OCI-LY3 (cell line): ENCODE measurements around the gene NYNRIN.

Experiments
- H2AFZ ChIP-seq: fragments of 200-600, 300-600 bp; shearing (Covaris generic); 2 replicates; pipeline ENCODE4 v1.6.0; 2014; ENCODE audit warnings: antibody characterized with exemption, low read depth, low read length
- H3K27ac ChIP-seq: fragments of 200-600, 300-600 bp; sonication (generic); 2 replicates; pipeline ENCODE4 v1.5.1; 2014; ENCODE audit warnings: mild to moderate bottlenecking, low read length, moderate library complexity, mixed read lengths
- H3K27me3 ChIP-seq: fragments of 200-600, 300-600 bp; sonication (generic); 2 replicates; pipeline ENCODE4 v1.6.1; 2014; ENCODE audit warnings: low read depth, low read length, mixed read lengths
- H3K36me3 ChIP-seq: fragments of 200-600, 300-600 bp; sonication (generic); replicated peaks from 2 replicates; pipeline ENCODE3; 2014; ENCODE audit warnings: low read depth, low read length, mixed read lengths
- H3K4me1 ChIP-seq: fragments of 300-600, 200-600 bp; sonication (generic); 2 replicates; pipeline ENCODE4 v1.6.1; 2014; ENCODE audit warnings: low read length, mixed read lengths
- H3K4me2 ChIP-seq: fragments of 200-600, 300-600 bp; sonication (generic); 2 replicates; pipeline ENCODE4 v1.6.1; 2014; ENCODE audit warnings: low read length, mixed read lengths
- H3K4me3 ChIP-seq: fragments of 300-600, 200-600 bp; sonication (generic); 2 replicates; pipeline ENCODE4 v1.5.1; 2014; ENCODE audit warnings: antibody characterized with exemption, mild to moderate bottlenecking, low read length, moderate library complexity
- H3K79me2 ChIP-seq: fragments of 300-600, 200-600 bp; shearing (Covaris generic); 2 replicates; pipeline ENCODE4 v1.6.1; 2014; ENCODE audit warnings: mild to moderate bottlenecking, low read length, mixed read lengths
- H3K9ac ChIP-seq: fragments of 300-600, 200-600 bp; shearing (Covaris generic); 2 replicates; pipeline ENCODE4 v1.6.0; 2014; ENCODE audit warnings: mild to moderate bottlenecking, low read length, moderate library complexity
- H3K9me3 ChIP-seq: fragments of 200-600, 300-600 bp; shearing (Covaris generic); 2 replicates; pipeline ENCODE4 v1.6.1; 2014; ENCODE audit warnings: low read length, mixed read lengths; ENCODE audit not compliant: insufficient read depth
- H4K20me1 ChIP-seq: fragments of 200-600, 300-600 bp; sonication (generic); 2 replicates; pipeline ENCODE4 v1.6.1; 2016; ENCODE audit warnings: low read length, mixed read lengths; ENCODE audit not compliant: insufficient read depth
- EZH2phosphoT487 ChIP-seq: fragments of 200-600 bp; shearing (Covaris generic); IDR thresholded peaks from 2 replicates; pipeline ENCODE4 v1.6.1; 2018; ENCODE audit warnings: antibody characterized with exemption, mixed run types, low read depth
- TF ChIP-seq, protein P1 (sequence below): fragments of 200-600, 300-600 bp; sonication (generic); IDR thresholded peaks from 2 replicates; pipeline ENCODE4 v1.5.1; 2014; ENCODE audit warnings: antibody characterized with exemption, low read length, low read depth

The NYNRIN gene

DNA sequence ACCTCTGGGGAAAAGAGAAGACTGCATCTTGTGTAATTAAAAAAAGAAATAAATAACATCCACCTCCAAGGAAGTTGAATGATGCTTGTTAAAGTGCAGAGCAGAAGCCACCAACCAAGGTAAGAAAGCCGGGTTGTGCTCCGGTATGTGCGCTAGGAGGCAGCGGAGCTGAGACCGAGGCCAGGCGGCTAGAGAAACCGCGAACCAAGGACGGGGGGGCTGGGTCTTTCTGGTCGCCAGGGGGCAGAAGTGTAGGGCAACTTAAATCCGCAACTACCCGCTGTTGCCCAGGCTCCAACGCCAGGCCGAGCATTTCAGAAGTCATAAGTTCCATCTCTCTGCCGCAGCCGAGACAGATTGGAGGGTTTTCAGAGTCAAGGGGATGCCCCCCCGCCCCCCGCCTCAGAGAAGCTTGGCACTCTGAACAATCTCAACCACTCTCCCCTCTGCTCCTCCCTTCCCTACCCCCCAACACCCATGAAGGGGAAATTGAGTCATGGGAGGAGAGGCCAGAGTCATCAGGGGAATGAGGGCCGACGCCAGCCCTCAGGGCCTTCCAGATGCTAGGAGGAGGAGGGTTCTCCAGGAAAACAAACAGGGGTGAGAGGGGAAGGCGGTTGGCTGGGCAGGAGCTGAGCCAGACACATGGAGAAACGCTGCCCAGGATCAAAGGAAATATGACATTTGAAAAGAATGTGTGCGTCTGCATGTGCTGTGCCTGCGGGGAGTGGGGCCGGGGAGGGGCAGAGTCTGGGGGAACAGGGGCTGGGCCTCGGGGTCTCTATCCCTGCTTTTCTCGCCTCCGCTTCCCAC lies 33.0 kb upstream of the NYNRIN start:
- Histone ChIP-seq H3K27me3 (no peaks in the 10 kb centered on the region), H3K79me2 (no peaks in the 10 kb centered on the region), H3K4me1 (peaks cover 18% of the 10 kb centered on the region), H3K9me3 (no peaks in the 10 kb centered on the region), H2AFZ (peak overlapping the region; percentile 32; the same call in 1 of the 2 replicates), H3K27ac (peak overlapping the region; percentile 87), H3K36me3 (no peaks in the 10 kb centered on the region), H3K4me2 (peak overlapping the region; percentile 74), H3K9ac (peak overlapping the region; percentile 99), H3K4me3 (peak overlapping the region; percentile 95), H4K20me1 (no peaks in the 10 kb centered on the region)
- TF ChIP-seq, protein P1, sequence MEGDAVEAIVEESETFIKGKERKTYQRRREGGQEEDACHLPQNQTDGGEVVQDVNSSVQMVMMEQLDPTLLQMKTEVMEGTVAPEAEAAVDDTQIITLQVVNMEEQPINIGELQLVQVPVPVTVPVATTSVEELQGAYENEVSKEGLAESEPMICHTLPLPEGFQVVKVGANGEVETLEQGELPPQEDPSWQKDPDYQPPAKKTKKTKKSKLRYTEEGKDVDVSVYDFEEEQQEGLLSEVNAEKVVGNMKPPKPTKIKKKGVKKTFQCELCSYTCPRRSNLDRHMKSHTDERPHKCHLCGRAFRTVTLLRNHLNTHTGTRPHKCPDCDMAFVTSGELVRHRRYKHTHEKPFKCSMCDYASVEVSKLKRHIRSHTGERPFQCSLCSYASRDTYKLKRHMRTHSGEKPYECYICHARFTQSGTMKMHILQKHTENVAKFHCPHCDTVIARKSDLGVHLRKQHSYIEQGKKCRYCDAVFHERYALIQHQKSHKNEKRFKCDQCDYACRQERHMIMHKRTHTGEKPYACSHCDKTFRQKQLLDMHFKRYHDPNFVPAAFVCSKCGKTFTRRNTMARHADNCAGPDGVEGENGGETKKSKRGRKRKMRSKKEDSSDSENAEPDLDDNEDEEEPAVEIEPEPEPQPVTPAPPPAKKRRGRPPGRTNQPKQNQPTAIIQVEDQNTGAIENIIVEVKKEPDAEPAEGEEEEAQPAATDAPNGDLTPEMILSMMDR = peak; percentile 90
- no peak for TF ChIP-seq EZH2phosphoT487

DNA sequence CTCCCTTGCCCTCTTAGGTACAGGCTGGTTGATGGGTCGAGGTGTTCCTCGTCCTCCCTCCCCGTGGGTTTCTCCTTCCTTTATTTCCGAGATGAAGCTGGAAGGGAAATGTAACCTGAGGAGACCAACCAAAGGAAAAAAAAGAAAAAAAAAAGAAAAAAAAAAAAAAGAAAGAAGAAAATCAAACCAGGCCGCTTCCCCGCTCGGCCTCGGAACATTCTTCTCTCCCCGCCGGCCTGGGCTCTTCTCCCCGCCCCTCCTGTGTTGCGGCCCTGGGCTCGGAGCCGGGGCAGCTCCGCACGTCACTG lies 32.4 kb upstream of the NYNRIN start:
- Histone ChIP-seq H2AFZ (no peak overlapping the region), H3K27ac (peak overlapping the region; percentile 87), H3K27me3 (no peaks in the 10 kb centered on the region)

DNA sequence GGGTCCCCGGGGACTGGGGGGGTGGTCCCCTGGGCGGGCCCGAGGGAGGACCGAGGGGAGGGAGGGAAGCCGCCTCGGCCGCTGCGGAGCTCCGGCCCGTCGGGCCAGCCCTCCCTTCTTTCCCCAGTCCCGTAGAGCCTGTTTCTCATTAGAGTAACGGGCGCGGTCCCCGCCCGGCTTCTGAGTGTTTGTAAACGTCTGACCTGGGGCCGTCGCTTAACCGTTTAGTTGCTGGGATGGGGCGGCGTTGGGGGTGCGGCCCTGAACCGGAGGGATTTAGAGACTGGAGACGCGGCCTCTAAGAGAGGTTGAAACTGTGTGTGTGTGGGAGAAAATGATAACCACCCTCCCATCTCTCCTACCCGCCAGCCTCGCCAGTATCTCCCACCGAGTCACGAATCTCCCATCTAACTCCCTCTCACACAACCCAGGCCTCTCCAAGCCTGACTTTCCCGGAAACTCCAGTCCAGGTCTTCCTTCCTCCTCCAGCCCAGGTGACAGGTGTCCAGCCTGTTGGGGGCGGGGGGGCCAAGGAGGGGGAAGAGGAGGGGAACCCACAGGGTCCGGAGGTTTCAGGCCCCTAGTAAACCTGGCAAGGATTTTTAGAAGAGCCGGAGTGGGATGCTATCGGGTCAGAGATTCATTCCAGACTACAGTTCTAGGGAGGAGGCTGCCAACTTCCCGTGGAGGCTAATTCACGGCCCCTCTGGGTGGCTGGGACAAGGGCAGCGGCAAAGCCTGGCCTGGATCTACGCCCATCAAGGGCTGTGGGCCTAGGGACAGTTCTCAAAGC lies 31.9 kb upstream of the NYNRIN start:
- Histone ChIP-seq H2AFZ (peak overlapping the region; percentile 77), H3K4me2 (peak overlapping the region; percentile 74), H3K4me3 (peak overlapping the region; percentile 95), H3K27me3 (no peaks in the 10 kb centered on the region), H3K79me2 (no peaks in the 10 kb centered on the region), H3K9me3 (no peaks in the 10 kb centered on the region), H3K36me3 (no peaks in the 10 kb centered on the region), H3K4me1 (peaks cover 13% of the 10 kb centered on the region), H3K27ac (peak overlapping the region; percentile 87), H3K9ac (peak overlapping the region; percentile 99), H4K20me1 (no peaks in the 10 kb centered on the region)
- no peak for TF ChIP-seq EZH2phosphoT487

More for the DNA sequence above, 32.4 kb upstream of the NYNRIN start:
- Histone ChIP-seq H3K4me3 (peak overlapping the region; percentile 95), H3K9ac (peak overlapping the region; percentile 99), H4K20me1 (no peaks in the 10 kb centered on the region), H3K79me2 (no peaks in the 10 kb centered on the region), H3K4me2 (peak overlapping the region; percentile 74), H3K36me3 (no peaks in the 10 kb centered on the region), H3K4me1 (peaks cover 15% of the 10 kb centered on the region), H3K9me3 (no peaks in the 10 kb centered on the region)
- TF ChIP-seq, protein P1 = no peak
- no peak for TF ChIP-seq EZH2phosphoT487

DNA sequence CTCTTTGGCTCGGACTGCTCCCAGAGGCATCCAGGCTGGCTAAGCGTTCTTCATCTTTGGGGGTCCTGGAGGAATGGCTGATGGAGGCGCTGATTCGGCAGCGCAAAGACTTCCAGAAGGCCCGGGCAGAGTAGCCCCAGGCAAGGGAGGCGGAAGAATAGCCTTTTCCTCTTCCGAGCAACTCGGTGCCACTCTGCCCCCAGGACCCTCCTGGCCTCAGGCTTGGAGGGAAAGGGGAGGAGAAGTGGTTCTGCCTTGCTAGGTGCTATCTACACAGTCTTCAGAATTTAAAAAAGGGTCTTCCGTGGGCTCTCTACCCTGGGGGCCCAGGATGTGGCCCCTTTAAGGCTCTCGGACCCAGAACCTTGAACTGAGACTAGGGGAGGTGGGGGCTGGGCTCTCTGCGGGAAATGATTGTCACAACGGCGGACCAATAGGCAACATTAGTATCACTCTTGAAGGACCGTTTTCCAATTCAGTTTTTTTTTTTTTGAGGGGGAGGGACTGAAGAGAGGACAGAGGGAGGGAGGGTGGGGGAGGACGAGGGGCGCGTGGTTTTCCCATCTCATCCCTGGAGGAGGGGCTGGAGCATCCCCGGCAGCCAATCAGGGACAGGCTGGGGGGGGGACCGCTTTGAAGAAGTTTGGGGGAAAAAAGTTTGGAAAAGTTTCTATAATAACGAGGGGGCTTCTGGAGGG lies 31.1 kb upstream of the NYNRIN start, which contains the start of gene NFATC4:
NFATC4 (plus strand) TSS at position 671 of the 698 bp plus-strand sequence. CDS start 157 bp downstream, outside the sequence.
- Histone ChIP-seq H3K27me3 (no peaks in the 10 kb centered on the region), H3K36me3 (peaks cover under 1% of the 10 kb centered on the region), H3K27ac (peak within 1 kb of the TSS; percentile 87), H3K9me3 (no peaks in the 10 kb centered on the region), H3K79me2 (no peaks in the 10 kb centered on the region), H4K20me1 (no peaks in the 10 kb centered on the region), H2AFZ (peak within 1 kb of the TSS; percentile 77), H3K4me2 (peak within 1 kb of the TSS; percentile 74), H3K9ac (peak within 1 kb of the TSS; percentile 99), H3K4me3 (peak within 1 kb of the TSS; percentile 95), H3K4me1 (peaks cover 13% of the 10 kb centered on the region)
- TF ChIP-seq EZH2phosphoT487 = no peak
- TF ChIP-seq, protein P1 = no peak
